Measurements from ENCODE around the gene POU2AF2.

Gene POU2AF2

GRCh38 chr11:111326824-111327223 is 81.3 kb downstream of the POU2AF2 start:
- no peaks in the 10 kb centered on the region for H3K4me1 ChIP-seq (ENCODE audit: control insufficient read depth in 2 of 2, insufficient read depth in 2 of 2, low read length in 2 of 2)
- H3K27me3 ChIP-seq (ENCODE audit: control insufficient read depth in 2 of 2, insufficient read depth in 2 of 2, low read length in 2 of 2): no peaks in the 10 kb centered on the region
- H3K9me3 ChIP-seq (ENCODE audit: control insufficient read depth in 2 of 2, low read length in 2 of 2): no peaks in the 10 kb centered on the region
- H3K4me3 ChIP-seq (ENCODE audit: low read length in 2 of 2): no peak overlapping the region
- H3K9ac ChIP-seq (ENCODE audit: low read depth in 1 of 2, low read length in 2 of 2): no peak overlapping the region
- H3K27ac ChIP-seq (ENCODE audit: low read depth in 2 of 2, low read length in 2 of 2): no peak overlapping the region
- H3K36me3 ChIP-seq (ENCODE audit: control insufficient read depth in 2 of 2, insufficient read depth in 2 of 2, low read length in 2 of 2): no peaks in the 10 kb centered on the region

GRCh38 chr11:111327908-111328624 is 82.5 kb downstream of the POU2AF2 start:
- Histone ChIP-seq H3K27me3 (ENCODE audit: control insufficient read depth in 2 of 2, insufficient read depth in 2 of 2, low read length in 2 of 2) (no peaks in the 10 kb centered on the region), H3K9me3 (ENCODE audit: control insufficient read depth in 2 of 2, low read length in 2 of 2) (no peaks in the 10 kb centered on the region), H3K36me3 (ENCODE audit: control insufficient read depth in 2 of 2, insufficient read depth in 2 of 2, low read length in 2 of 2) (no peaks in the 10 kb centered on the region), H3K9ac (ENCODE audit: low read depth in 1 of 2, low read length in 2 of 2) (no peak overlapping the region), H3K4me1 (ENCODE audit: control insufficient read depth in 2 of 2, insufficient read depth in 2 of 2, low read length in 2 of 2) (no peaks in the 10 kb centered on the region), H3K27ac (ENCODE audit: low read depth in 2 of 2, low read length in 2 of 2) (no peak overlapping the region), H3K4me3 (ENCODE audit: low read length in 2 of 2) (no peak overlapping the region)

- H3K4me1 ChIP-seq (ENCODE audit: control insufficient read depth in 2 of 2, insufficient read depth in 2 of 2, low read length in 2 of 2): peaks cover 2 to 6% of the 10 kb centered on the region in 2 donors
- H3K4me3 ChIP-seq (ENCODE audit: low read length in 2 of 2): no peak overlapping the region
- H3K9ac ChIP-seq (ENCODE audit: low read depth in 1 of 2, low read length in 2 of 2): no peak overlapping the region
- no peak overlapping the region for H3K27ac ChIP-seq (ENCODE audit: low read depth in 2 of 2, low read length in 2 of 2)
- no peaks in the 10 kb centered on the region for H3K9me3 ChIP-seq (ENCODE audit: control insufficient read depth in 2 of 2, low read length in 2 of 2)
- H3K36me3 ChIP-seq (ENCODE audit: control insufficient read depth in 2 of 2, insufficient read depth in 2 of 2, low read length in 2 of 2): no peaks in the 10 kb centered on the region
- H3K27me3 ChIP-seq (ENCODE audit: control insufficient read depth in 2 of 2, insufficient read depth in 2 of 2, low read length in 2 of 2): no peaks in the 10 kb centered on the region
Observed at GRCh38 chr11:111329306-111330204, 84.0 kb downstream of the POU2AF2 start.

GRCh38 chr11:111330234-111330893 is 84.8 kb downstream of the POU2AF2 start:
- no peaks in the 10 kb centered on the region for H3K36me3 ChIP-seq (ENCODE audit: control insufficient read depth in 2 of 2, insufficient read depth in 2 of 2, low read length in 2 of 2)
- no peaks in the 10 kb centered on the region for H3K9me3 ChIP-seq (ENCODE audit: control insufficient read depth in 2 of 2, low read length in 2 of 2)
- peaks cover 10 to 14% of the 10 kb centered on the region in 2 donors for H3K4me1 ChIP-seq (ENCODE audit: control insufficient read depth in 2 of 2, insufficient read depth in 2 of 2, low read length in 2 of 2)
- H3K27ac ChIP-seq (ENCODE audit: low read depth in 2 of 2, low read length in 2 of 2): no peak overlapping the region
- no peaks in the 10 kb centered on the region for H3K27me3 ChIP-seq (ENCODE audit: control insufficient read depth in 2 of 2, insufficient read depth in 2 of 2, low read length in 2 of 2)
- no peak overlapping the region for H3K4me3 ChIP-seq (ENCODE audit: low read length in 2 of 2)
- no peak overlapping the region for H3K9ac ChIP-seq (ENCODE audit: low read depth in 1 of 2, low read length in 2 of 2)

- Histone ChIP-seq H3K4me3 (ENCODE audit: low read length in 2 of 2) (no peak overlapping the region), H3K27ac (ENCODE audit: low read depth in 2 of 2, low read length in 2 of 2) (no peak overlapping the region), H3K27me3 (ENCODE audit: control insufficient read depth in 2 of 2, insufficient read depth in 2 of 2, low read length in 2 of 2) (no peaks in the 10 kb centered on the region), H3K4me1 (ENCODE audit: control insufficient read depth in 2 of 2, insufficient read depth in 2 of 2, low read length in 2 of 2) (peaks cover 17 to 19% of the 10 kb centered on the region in 2 donors), H3K36me3 (ENCODE audit: control insufficient read depth in 2 of 2, insufficient read depth in 2 of 2, low read length in 2 of 2) (no peaks in the 10 kb centered on the region), H3K9ac (ENCODE audit: low read depth in 1 of 2, low read length in 2 of 2) (no peak overlapping the region), H3K9me3 (ENCODE audit: control insufficient read depth in 2 of 2, low read length in 2 of 2) (no peaks in the 10 kb centered on the region)
Observed at GRCh38 chr11:111331711-111332479, 86.4 kb downstream of the POU2AF2 start.

GRCh38 chr11:111334532-111335502 is 89.3 kb downstream of the POU2AF2 start:
- Histone ChIP-seq H3K4me3 (ENCODE audit: low read length in 2 of 2) (no peak overlapping the region), H3K9ac (ENCODE audit: low read depth in 1 of 2, low read length in 2 of 2) (peak overlapping the region in 1 of 2 donors; percentile 3), H3K27ac (ENCODE audit: low read depth in 2 of 2, low read length in 2 of 2) (peak overlapping the region; percentile 50 to 62)

GRCh38 chr11:111335549-111335948 is 90.0 kb downstream of the POU2AF2 start:
- peaks cover 19% of the 10 kb centered on the region in 2 donors for H3K4me1 ChIP-seq (ENCODE audit: control insufficient read depth in 2 of 2, insufficient read depth in 2 of 2, low read length in 2 of 2)
- no peak overlapping the region for H3K4me3 ChIP-seq (ENCODE audit: low read length in 2 of 2)
- H3K27me3 ChIP-seq (ENCODE audit: control insufficient read depth in 2 of 2, insufficient read depth in 2 of 2, low read length in 2 of 2): no peaks in the 10 kb centered on the region
- peak overlapping the region in 1 of 2 donors; percentile 62 for H3K27ac ChIP-seq (ENCODE audit: low read depth in 2 of 2, low read length in 2 of 2)
- H3K9ac ChIP-seq (ENCODE audit: low read depth in 1 of 2, low read length in 2 of 2): no peak overlapping the region
- no peaks in the 10 kb centered on the region for H3K9me3 ChIP-seq (ENCODE audit: control insufficient read depth in 2 of 2, low read length in 2 of 2)
- no peaks in the 10 kb centered on the region for H3K36me3 ChIP-seq (ENCODE audit: control insufficient read depth in 2 of 2, insufficient read depth in 2 of 2, low read length in 2 of 2)

More at GRCh38 chr11:111334532-111335502, 89.3 kb downstream of the POU2AF2 start:
- no peaks in the 10 kb centered on the region for H3K9me3 ChIP-seq (ENCODE audit: control insufficient read depth in 2 of 2, low read length in 2 of 2)
- no peaks in the 10 kb centered on the region for H3K27me3 ChIP-seq (ENCODE audit: control insufficient read depth in 2 of 2, insufficient read depth in 2 of 2, low read length in 2 of 2)
- H3K36me3 ChIP-seq (ENCODE audit: control insufficient read depth in 2 of 2, insufficient read depth in 2 of 2, low read length in 2 of 2): no peaks in the 10 kb centered on the region
- peaks cover 19% of the 10 kb centered on the region in 2 donors for H3K4me1 ChIP-seq (ENCODE audit: control insufficient read depth in 2 of 2, insufficient read depth in 2 of 2, low read length in 2 of 2)
